ENCODE results near the gene UACA. TPM values are rescaled to one million over a fixed set of nuclear protein-coding genes. Genes with fewer than 3 reads are reported as not detected.
"Not testable (repeated sequence)": the region's sequence is repeated elsewhere in the genome, so short reads cannot be mapped to it uniquely, and the experiment has no call there.

Gene UACA
- total RNA-seq, 1 experiment from 2014 or later, result 16.2 TPM

GRCh38 chr15:70699890-70700289 lies 63.5 kb downstream of the UACA start:
- no peak for DNase-seq (ENCODE audit: low read depth)
- in situ Hi-C loops (cut with HindIII; ENCODE audit: low pct_unique_long_range_greater_than_20kb, low sequenced_read_pairs), result no loop called here

GRCh38 chr15:70698836-70699390 lies 64.4 kb downstream of the UACA start:
- no peak for DNase-seq (ENCODE audit: low read depth)
- in situ Hi-C loops (cut with HindIII; ENCODE audit: low pct_unique_long_range_greater_than_20kb, low sequenced_read_pairs), result no loop called here

- in situ Hi-C loops (cut with HindIII; ENCODE audit: low pct_unique_long_range_greater_than_20kb, low sequenced_read_pairs), result no loop called here
- DNase-seq (ENCODE audit: low read depth), result no peak
These were observed 64.9 kb downstream of the UACA start for GRCh38 chr15:70698426-70698825.

GRCh38 chr15:70690491-70691276 lies 72.7 kb downstream of the UACA start:
- in situ Hi-C loops (cut with HindIII; ENCODE audit: low pct_unique_long_range_greater_than_20kb, low sequenced_read_pairs), result no loop called here
- no peak for DNase-seq (ENCODE audit: low read depth)

- no peak for DNase-seq (ENCODE audit: low read depth)
- in situ Hi-C loops (cut with HindIII; ENCODE audit: low pct_unique_long_range_greater_than_20kb, low sequenced_read_pairs), result no loop called here
These were observed 73.3 kb downstream of the UACA start for GRCh38 chr15:70690021-70690420.

- in situ Hi-C loops (cut with HindIII; ENCODE audit: low pct_unique_long_range_greater_than_20kb, low sequenced_read_pairs), result no loop called here
- no peak for DNase-seq (ENCODE audit: low read depth)
These were observed 75.9 kb downstream of the UACA start for GRCh38 chr15:70687482-70687881.

- no peak for DNase-seq (ENCODE audit: low read depth)
- in situ Hi-C loops (cut with HindIII; ENCODE audit: low pct_unique_long_range_greater_than_20kb, low sequenced_read_pairs), result no loop called here
These were observed 82.5 kb downstream of the UACA start for GRCh38 chr15:70680817-70681216.

GRCh38 chr15:70679919-70680231 lies 83.5 kb downstream of the UACA start:
- no peak for DNase-seq (ENCODE audit: low read depth)
- in situ Hi-C loops (cut with HindIII; ENCODE audit: low pct_unique_long_range_greater_than_20kb, low sequenced_read_pairs), result no loop called here

- in situ Hi-C loops (cut with HindIII; ENCODE audit: low pct_unique_long_range_greater_than_20kb, low sequenced_read_pairs), result no loop called here
- no peak for DNase-seq (ENCODE audit: low read depth)
These were observed 91.3 kb downstream of the UACA start for GRCh38 chr15:70672081-70672480.

- in situ Hi-C loops (cut with HindIII; ENCODE audit: low pct_unique_long_range_greater_than_20kb, low sequenced_read_pairs), result no loop called here
- DNase-seq (ENCODE audit: low read depth), result no peak
These were observed 92.7 kb downstream of the UACA start for GRCh38 chr15:70670680-70671079.

- no peak for DNase-seq (ENCODE audit: low read depth)
- in situ Hi-C loops (cut with HindIII; ENCODE audit: low pct_unique_long_range_greater_than_20kb, low sequenced_read_pairs), result no loop called here
These were observed 93.2 kb downstream of the UACA start for GRCh38 chr15:70669966-70670658.

- DNase-seq (ENCODE audit: low read depth), result no peak
- in situ Hi-C loops (cut with HindIII; ENCODE audit: low pct_unique_long_range_greater_than_20kb, low sequenced_read_pairs), result no loop called here
These were observed 94.3 kb downstream of the UACA start for GRCh38 chr15:70669006-70669602.

- in situ Hi-C loops (cut with HindIII; ENCODE audit: low pct_unique_long_range_greater_than_20kb, low sequenced_read_pairs), result no loop called here
- no peak for DNase-seq (ENCODE audit: low read depth)
These were observed 97.8 kb downstream of the UACA start for GRCh38 chr15:70665599-70665998.

GRCh38 chr15:70664494-70664893 lies 98.9 kb downstream of the UACA start:
- DNase-seq (ENCODE audit: low read depth), result no peak
- in situ Hi-C loops (cut with HindIII; ENCODE audit: low pct_unique_long_range_greater_than_20kb, low sequenced_read_pairs), result no loop called here

GRCh38 chr15:70663069-70663468 lies 100.3 kb downstream of the UACA start:
- in situ Hi-C loops (cut with HindIII; ENCODE audit: low pct_unique_long_range_greater_than_20kb, low sequenced_read_pairs); DNase-seq (ENCODE audit: low read depth): not testable (repeated sequence)

GRCh38 chr15:70659662-70660061 lies 103.7 kb downstream of the UACA start:
- in situ Hi-C loops (cut with HindIII; ENCODE audit: low pct_unique_long_range_greater_than_20kb, low sequenced_read_pairs), result no loop called here
- DNase-seq (ENCODE audit: low read depth), result no peak

- in situ Hi-C loops (cut with HindIII; ENCODE audit: low pct_unique_long_range_greater_than_20kb, low sequenced_read_pairs), result no loop called here
- no peak for DNase-seq (ENCODE audit: low read depth)
These were observed 104.7 kb downstream of the UACA start for GRCh38 chr15:70658641-70659040.

GRCh38 chr15:70653426-70653825 lies 109.9 kb downstream of the UACA start:
- peak; percentile 14 for DNase-seq (ENCODE audit: low read depth)
- in situ Hi-C loops (cut with HindIII; ENCODE audit: low pct_unique_long_range_greater_than_20kb, low sequenced_read_pairs), result no loop called here

GRCh38 chr15:70652341-70652740 lies 111.0 kb downstream of the UACA start:
- in situ Hi-C loops (cut with HindIII; ENCODE audit: low pct_unique_long_range_greater_than_20kb, low sequenced_read_pairs), result no loop called here
- no peak for DNase-seq (ENCODE audit: low read depth)
